Measurements from ENCODE around the gene CAPN9.

The CAPN9 gene

GRCh38 chr1:230772457-230773395, 25.5 kb downstream of the CAPN9 start:
- DNase-seq (ENCODE audit: low read depth) = no peak

- DNase-seq (ENCODE audit: low read depth) = no peak
Measured at GRCh38 chr1:230773396-230774033, 26.3 kb downstream of the CAPN9 start.

- DNase-seq (ENCODE audit: low read depth) = no peak
Measured at GRCh38 chr1:230778916-230779590, 31.9 kb downstream of the CAPN9 start.

GRCh38 chr1:230781131-230781530, 33.9 kb downstream of the CAPN9 start:
- DNase-seq (ENCODE audit: low read depth) = no peak

- no peak for DNase-seq (ENCODE audit: low read depth)
Measured at GRCh38 chr1:230781594-230781993, 34.4 kb downstream of the CAPN9 start.

- no peak for DNase-seq (ENCODE audit: low read depth)
Measured at GRCh38 chr1:230784163-230784562, 37.0 kb downstream of the CAPN9 start.

GRCh38 chr1:230785636-230786384, 38.6 kb downstream of the CAPN9 start:
- DNase-seq (ENCODE audit: low read depth) = no peak

- DNase-seq (ENCODE audit: low read depth) = no peak
Measured at GRCh38 chr1:230786385-230786753, 39.2 kb downstream of the CAPN9 start.

GRCh38 chr1:230787471-230787870, 40.3 kb downstream of the CAPN9 start:
- no peak for DNase-seq (ENCODE audit: low read depth)

- DNase-seq (ENCODE audit: low read depth) = no peak
Measured at GRCh38 chr1:230788561-230789275, 41.5 kb downstream of the CAPN9 start.

- DNase-seq (ENCODE audit: low read depth) = no peak
Measured at GRCh38 chr1:230790026-230790425, 42.8 kb downstream of the CAPN9 start.

GRCh38 chr1:230791986-230792564, 44.9 kb downstream of the CAPN9 start:
- DNase-seq (ENCODE audit: low read depth) = no peak

- DNase-seq (ENCODE audit: low read depth) = no peak
Measured at GRCh38 chr1:230792691-230793462, 45.7 kb downstream of the CAPN9 start.

GRCh38 chr1:230793463-230793745, 46.2 kb downstream of the CAPN9 start:
- DNase-seq (ENCODE audit: low read depth) = no peak

- DNase-seq (ENCODE audit: low read depth) = no peak
Measured at GRCh38 chr1:230794431-230794830, 47.2 kb downstream of the CAPN9 start.

- DNase-seq (ENCODE audit: low read depth) = no peak
Measured at GRCh38 chr1:230794871-230795605, 47.9 kb downstream of the CAPN9 start.

GRCh38 chr1:230796626-230797025, 49.4 kb downstream of the CAPN9 start:
- DNase-seq (ENCODE audit: low read depth) = no peak

GRCh38 chr1:230797376-230797920, 50.3 kb downstream of the CAPN9 start:
- no peak for DNase-seq (ENCODE audit: low read depth)

- DNase-seq (ENCODE audit: low read depth) = no peak
Measured at GRCh38 chr1:230797942-230798365, 50.8 kb downstream of the CAPN9 start.

All from activated T-cell treated with anti-CD3 and anti-CD28 coated beads for 48 hours (primary cell).